ENCODE data around the gene VWCE. TPM values are rescaled to one million over a fixed set of nuclear protein-coding genes. Genes with fewer than 3 reads are reported as not detected.
"Not testable (repeated sequence)": the region's sequence is repeated elsewhere in the genome, so short reads cannot be mapped to it uniquely, and the experiment has no call there.

VWCE gene
- polyA plus RNA-seq, 3 donors: 0.05 to 0.23 TPM; not detected in 1

DNA sequence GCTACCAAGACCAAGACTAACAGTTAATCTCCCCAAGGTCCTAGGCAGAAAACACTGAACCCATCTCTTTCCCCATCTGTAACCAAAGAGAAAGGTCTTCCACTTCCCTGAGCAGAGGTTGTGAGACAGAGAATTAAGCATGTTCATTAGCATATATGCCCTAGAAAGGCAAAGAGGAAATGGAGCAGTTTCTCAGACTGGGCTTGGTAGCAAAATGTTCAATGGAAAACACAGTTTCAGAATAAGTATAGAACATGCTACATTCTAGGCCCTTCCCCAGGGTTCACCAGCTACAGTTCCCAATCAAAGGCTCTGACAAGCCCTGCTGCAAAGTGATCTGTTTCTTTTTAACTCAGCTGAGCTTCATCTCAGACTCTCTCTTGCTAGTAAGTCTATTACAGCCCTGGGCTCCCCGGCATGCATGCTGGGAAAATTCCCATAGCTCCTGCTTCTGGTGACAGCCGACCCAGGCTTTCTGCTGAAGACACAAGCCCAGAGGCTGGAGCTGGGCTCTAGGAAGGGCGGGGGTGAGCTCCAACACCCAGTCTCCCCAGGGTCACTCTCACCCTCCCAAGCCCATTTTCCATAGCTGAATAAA is 62.5 kb downstream of the VWCE start:
- not testable (repeated sequence) for H3K4me3 Mint-ChIP-seq; H3K36me3 ChIP-seq (replicated peaks in 1 of 2; ENCODE audit: control insufficient read depth in 1 of 2, insufficient read depth in 2 of 2, low read length in 2 of 2)
- no CpG with 5 or more reads among the region's 3 CpGs for WGBS (ENCODE audit: insufficient coverage)

GRCh38 chr11:61231585-61231984 is 63.5 kb downstream of the VWCE start:
- H3K9me3 Mint-ChIP-seq; H3K79me2 ChIP-seq (ENCODE audit: insufficient read depth, low read length); H3K27ac ChIP-seq (ENCODE audit: low read depth in 1 of 2, low read length in 2 of 2); H3K36me3 ChIP-seq (replicated peaks in 1 of 2; ENCODE audit: control insufficient read depth in 1 of 2, insufficient read depth in 2 of 2, low read length in 2 of 2); H3K9me3 ChIP-seq (replicated peaks in 1 of 2; ENCODE audit: control insufficient read depth in 1 of 2, insufficient read depth in 1 of 2, low read length in 2 of 2); H3K9ac ChIP-seq (ENCODE audit: insufficient read depth, low read length, poor library complexity, severe bottlenecking); H3K4me3 ChIP-seq (replicated peaks in 1 of 3; ENCODE audit: low read depth in 2 of 3, low read length in 3 of 3); H4K20me1 ChIP-seq (ENCODE audit: insufficient read depth, low read length); H3K27me3 ChIP-seq (ENCODE audit: control insufficient read depth in 2 of 2, insufficient read depth in 2 of 2, low read length in 2 of 2); H3K27ac Mint-ChIP-seq; H3K27me3 Mint-ChIP-seq (ENCODE audit: low read depth in 3 of 3); H3K4me1 Mint-ChIP-seq; H3K4me1 ChIP-seq (ENCODE audit: control insufficient read depth in 1 of 2, insufficient read depth in 2 of 2, low read length in 2 of 2); H3K4me2 ChIP-seq (replicated peaks; ENCODE audit: extremely low read depth, low read length, poor library complexity, severe bottlenecking); H3K4me3 Mint-ChIP-seq; H2AFZ ChIP-seq (ENCODE audit: insufficient read depth, low read depth, low read length, poor library complexity, severe bottlenecking); DNase-seq; H3K36me3 Mint-ChIP-seq; intact Hi-C loops (cut with micrococcal nuclease): not testable (repeated sequence)
- WGBS (ENCODE audit: insufficient coverage): no CpG with 5 or more reads among the region's 5 CpGs

More for the DNA sequence above, 62.5 kb downstream of the VWCE start:
- H3K9me3 ChIP-seq (replicated peaks in 1 of 2; ENCODE audit: control insufficient read depth in 1 of 2, insufficient read depth in 1 of 2, low read length in 2 of 2); intact Hi-C loops (cut with micrococcal nuclease); H3K27me3 ChIP-seq (ENCODE audit: control insufficient read depth in 2 of 2, insufficient read depth in 2 of 2, low read length in 2 of 2); H3K27ac Mint-ChIP-seq; H3K4me1 ChIP-seq (ENCODE audit: control insufficient read depth in 1 of 2, insufficient read depth in 2 of 2, low read length in 2 of 2); H3K27me3 Mint-ChIP-seq (ENCODE audit: low read depth in 3 of 3); H3K9ac ChIP-seq (ENCODE audit: insufficient read depth, low read length, poor library complexity, severe bottlenecking); H3K4me1 Mint-ChIP-seq; H2AFZ ChIP-seq (ENCODE audit: insufficient read depth, low read depth, low read length, poor library complexity, severe bottlenecking); H3K79me2 ChIP-seq (ENCODE audit: insufficient read depth, low read length); H3K27ac ChIP-seq (ENCODE audit: low read depth in 1 of 2, low read length in 2 of 2); H3K36me3 Mint-ChIP-seq; H3K4me3 ChIP-seq (replicated peaks in 1 of 3; ENCODE audit: low read depth in 2 of 3, low read length in 3 of 3); H3K9me3 Mint-ChIP-seq; H3K4me2 ChIP-seq (replicated peaks; ENCODE audit: extremely low read depth, low read length, poor library complexity, severe bottlenecking); H4K20me1 ChIP-seq (ENCODE audit: insufficient read depth, low read length); DNase-seq: not testable (repeated sequence)

DNA sequence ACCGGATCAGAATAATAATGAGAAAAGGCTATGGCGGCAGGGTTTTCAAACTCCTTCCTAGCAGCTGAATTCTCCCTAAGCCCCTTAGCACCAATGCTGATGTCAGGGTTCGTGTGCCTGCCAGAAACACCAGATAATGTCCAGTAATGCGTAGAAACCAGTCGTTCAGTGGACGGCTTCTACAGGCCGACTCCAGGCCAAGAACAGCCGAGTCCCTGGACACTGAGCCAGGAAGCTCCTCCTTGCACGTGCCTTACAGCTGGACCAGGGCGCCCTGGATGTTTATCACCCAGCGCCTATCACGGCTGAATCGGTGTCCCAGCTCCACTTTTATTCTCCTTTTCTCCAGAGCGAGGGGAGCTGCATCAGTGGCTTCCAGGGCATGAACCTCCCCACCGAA is 64.1 kb downstream of the VWCE start:
- H3K9me3 Mint-ChIP-seq; H3K4me3 Mint-ChIP-seq; H3K79me2 ChIP-seq (ENCODE audit: insufficient read depth, low read length); H3K27ac Mint-ChIP-seq; DNase-seq; H3K36me3 Mint-ChIP-seq; H3K27me3 ChIP-seq (ENCODE audit: control insufficient read depth in 2 of 2, insufficient read depth in 2 of 2, low read length in 2 of 2); H3K27me3 Mint-ChIP-seq (ENCODE audit: low read depth in 3 of 3); H3K4me1 ChIP-seq (ENCODE audit: control insufficient read depth in 1 of 2, insufficient read depth in 2 of 2, low read length in 2 of 2); H3K9ac ChIP-seq (ENCODE audit: insufficient read depth, low read length, poor library complexity, severe bottlenecking); H3K36me3 ChIP-seq (replicated peaks in 1 of 2; ENCODE audit: control insufficient read depth in 1 of 2, insufficient read depth in 2 of 2, low read length in 2 of 2); intact Hi-C loops (cut with micrococcal nuclease); H2AFZ ChIP-seq (ENCODE audit: insufficient read depth, low read depth, low read length, poor library complexity, severe bottlenecking); H3K27ac ChIP-seq (ENCODE audit: low read depth in 1 of 2, low read length in 2 of 2); H3K9me3 ChIP-seq (replicated peaks in 1 of 2; ENCODE audit: control insufficient read depth in 1 of 2, insufficient read depth in 1 of 2, low read length in 2 of 2); H3K4me1 Mint-ChIP-seq; H4K20me1 ChIP-seq (ENCODE audit: insufficient read depth, low read length); H3K4me2 ChIP-seq (replicated peaks; ENCODE audit: extremely low read depth, low read length, poor library complexity, severe bottlenecking); H3K4me3 ChIP-seq (replicated peaks in 1 of 3; ENCODE audit: low read depth in 2 of 3, low read length in 3 of 3): not testable (repeated sequence)
- WGBS (ENCODE audit: insufficient coverage): no CpG with 5 or more reads among the region's 15 CpGs

DNA sequence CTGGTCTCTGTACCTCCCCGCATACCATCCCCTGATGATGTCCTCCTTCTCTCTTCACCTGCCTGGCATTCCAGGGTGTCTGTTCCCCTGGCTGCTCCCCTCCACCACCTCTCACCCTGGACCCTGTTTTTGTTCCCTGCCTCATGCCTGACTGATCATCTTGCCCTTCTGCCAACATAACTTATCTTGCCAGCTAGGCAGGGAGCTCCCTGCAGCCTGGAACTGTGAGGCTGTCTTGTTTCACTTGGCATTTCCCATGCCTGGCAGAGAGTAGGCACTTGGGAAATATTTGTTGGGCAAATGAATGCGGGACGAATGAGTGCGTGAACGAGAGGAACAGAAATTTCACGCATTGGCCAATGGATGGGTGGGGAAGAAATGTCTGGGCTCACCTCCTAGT is 65.7 kb downstream of the VWCE start:
- no CpG with 5 or more reads among the region's 6 CpGs for WGBS (ENCODE audit: insufficient coverage)

More for the DNA sequence above, 65.7 kb downstream of the VWCE start:
- H3K4me1 Mint-ChIP-seq; H3K27ac ChIP-seq (ENCODE audit: low read depth in 1 of 2, low read length in 2 of 2); H3K36me3 ChIP-seq (replicated peaks in 1 of 2; ENCODE audit: control insufficient read depth in 1 of 2, insufficient read depth in 2 of 2, low read length in 2 of 2); H3K27ac Mint-ChIP-seq; DNase-seq; H3K9me3 Mint-ChIP-seq; intact Hi-C loops (cut with micrococcal nuclease); H3K4me2 ChIP-seq (replicated peaks; ENCODE audit: extremely low read depth, low read length, poor library complexity, severe bottlenecking); H3K27me3 ChIP-seq (ENCODE audit: control insufficient read depth in 2 of 2, insufficient read depth in 2 of 2, low read length in 2 of 2); H3K36me3 Mint-ChIP-seq; H3K9me3 ChIP-seq (replicated peaks in 1 of 2; ENCODE audit: control insufficient read depth in 1 of 2, insufficient read depth in 1 of 2, low read length in 2 of 2); H3K27me3 Mint-ChIP-seq (ENCODE audit: low read depth in 3 of 3); H3K4me3 ChIP-seq (replicated peaks in 1 of 3; ENCODE audit: low read depth in 2 of 3, low read length in 3 of 3); H3K79me2 ChIP-seq (ENCODE audit: insufficient read depth, low read length); H2AFZ ChIP-seq (ENCODE audit: insufficient read depth, low read depth, low read length, poor library complexity, severe bottlenecking); H3K9ac ChIP-seq (ENCODE audit: insufficient read depth, low read length, poor library complexity, severe bottlenecking); H3K4me3 Mint-ChIP-seq; H4K20me1 ChIP-seq (ENCODE audit: insufficient read depth, low read length); H3K4me1 ChIP-seq (ENCODE audit: control insufficient read depth in 1 of 2, insufficient read depth in 2 of 2, low read length in 2 of 2): not testable (repeated sequence)

Data from CD14-positive monocyte (primary cell).